Activated naive CD8-positive, alpha-beta T cell (primary cell): ENCODE measurements around the gene FNDC7.
"Not testable (repeated sequence)": the region's sequence is repeated elsewhere in the genome, so short reads cannot be mapped to it uniquely, and the experiment has no call there.

Experiments used
- H3K27ac Mint-ChIP-seq: one replicate; pipeline ENCODE4 v1.8.0; 2021; ENCODE audit warnings: mixed read lengths
- H3K27me3 Mint-ChIP-seq: one replicate; pipeline ENCODE4 v1.8.0; 2021; ENCODE audit warnings: mixed read lengths
- H3K36me3 Mint-ChIP-seq: one replicate; pipeline ENCODE4 v1.8.0; 2021; ENCODE audit warnings: mixed read lengths
- H3K4me1 Mint-ChIP-seq: one replicate; pipeline ENCODE4 v1.8.0; 2021; ENCODE audit warnings: low read depth, mixed read lengths
- H3K4me3 Mint-ChIP-seq: one replicate; pipeline ENCODE4 v1.8.0; 2021; ENCODE audit warnings: mild to moderate bottlenecking, mixed read lengths
- H3K9me3 Mint-ChIP-seq: one replicate; pipeline ENCODE4 v1.8.0; 2021; ENCODE audit warnings: low read depth, mixed read lengths

Gene FNDC7

DNA sequence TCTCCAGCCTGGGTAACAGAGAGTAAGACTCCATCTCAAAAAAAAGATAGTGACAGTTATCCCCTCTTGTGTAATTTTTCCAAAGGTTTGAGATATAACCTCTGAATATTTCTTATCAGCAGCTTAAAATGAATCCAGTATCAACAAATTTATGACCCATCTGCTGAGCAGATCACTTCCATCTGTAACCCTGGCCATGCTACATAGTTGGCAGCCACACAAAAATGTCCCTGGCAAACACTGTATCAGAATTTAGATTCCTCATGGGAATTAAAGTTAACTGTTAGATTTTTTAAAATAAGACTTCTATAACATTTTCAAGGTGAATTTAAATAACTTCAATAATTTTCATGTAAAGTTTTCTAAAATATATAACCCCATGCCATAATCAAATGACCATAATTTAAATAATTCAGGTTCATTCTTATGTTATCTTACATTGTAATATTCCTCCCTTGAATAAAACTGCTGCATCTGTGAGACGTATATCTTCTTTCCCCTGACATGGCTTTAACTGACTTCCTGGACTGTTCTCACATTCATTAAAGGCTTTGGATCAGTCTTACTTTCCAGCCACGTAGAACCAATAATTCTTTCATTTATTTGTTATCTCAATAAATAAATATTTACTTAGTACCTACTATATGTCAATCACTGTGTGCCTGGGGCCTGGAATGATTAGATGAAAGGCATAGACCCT is 25.9 kb upstream of the FNDC7 start:
- no peaks in the 10 kb centered on the region for H3K9me3 Mint-ChIP-seq
- peaks cover 16% of the 10 kb centered on the region for H3K4me1 Mint-ChIP-seq
- H3K27me3 Mint-ChIP-seq, result peaks cover 4% of the 10 kb centered on the region
- no peak overlapping the region for H3K27ac Mint-ChIP-seq
- no peaks in the 10 kb centered on the region for H3K36me3 Mint-ChIP-seq
- no peak overlapping the region for H3K4me3 Mint-ChIP-seq

GRCh38 chr1:108691128-108691941 is 21.4 kb upstream of the FNDC7 start:
- Mint-ChIP-seq H3K27me3 (no peaks in the 10 kb centered on the region), H3K27ac (peak overlapping the region; percentile 98), H3K4me1 (peaks cover 34% of the 10 kb centered on the region), H3K36me3 (peaks cover 5% of the 10 kb centered on the region), H3K9me3 (no peaks in the 10 kb centered on the region), H3K4me3 (peak overlapping the region; percentile 99)

GRCh38 chr1:108691942-108692723 is 20.6 kb upstream of the FNDC7 start, which contains the start of gene PRPF38B:
TSS of gene PRPF38B (plus strand) at chr1:108692310. CDS start at chr1:108692592, 282 bp downstream.
- Mint-ChIP-seq H3K4me1 (peaks cover 42% of the 10 kb centered on the region), H3K27me3 (no peaks in the 10 kb centered on the region), H3K4me3 (peak within 1 kb of the TSS; percentile 99), H3K27ac (peak within 1 kb of the TSS; percentile 98), H3K36me3 (peaks cover 8% of the 10 kb centered on the region), H3K9me3 (no peaks in the 10 kb centered on the region)

DNA sequence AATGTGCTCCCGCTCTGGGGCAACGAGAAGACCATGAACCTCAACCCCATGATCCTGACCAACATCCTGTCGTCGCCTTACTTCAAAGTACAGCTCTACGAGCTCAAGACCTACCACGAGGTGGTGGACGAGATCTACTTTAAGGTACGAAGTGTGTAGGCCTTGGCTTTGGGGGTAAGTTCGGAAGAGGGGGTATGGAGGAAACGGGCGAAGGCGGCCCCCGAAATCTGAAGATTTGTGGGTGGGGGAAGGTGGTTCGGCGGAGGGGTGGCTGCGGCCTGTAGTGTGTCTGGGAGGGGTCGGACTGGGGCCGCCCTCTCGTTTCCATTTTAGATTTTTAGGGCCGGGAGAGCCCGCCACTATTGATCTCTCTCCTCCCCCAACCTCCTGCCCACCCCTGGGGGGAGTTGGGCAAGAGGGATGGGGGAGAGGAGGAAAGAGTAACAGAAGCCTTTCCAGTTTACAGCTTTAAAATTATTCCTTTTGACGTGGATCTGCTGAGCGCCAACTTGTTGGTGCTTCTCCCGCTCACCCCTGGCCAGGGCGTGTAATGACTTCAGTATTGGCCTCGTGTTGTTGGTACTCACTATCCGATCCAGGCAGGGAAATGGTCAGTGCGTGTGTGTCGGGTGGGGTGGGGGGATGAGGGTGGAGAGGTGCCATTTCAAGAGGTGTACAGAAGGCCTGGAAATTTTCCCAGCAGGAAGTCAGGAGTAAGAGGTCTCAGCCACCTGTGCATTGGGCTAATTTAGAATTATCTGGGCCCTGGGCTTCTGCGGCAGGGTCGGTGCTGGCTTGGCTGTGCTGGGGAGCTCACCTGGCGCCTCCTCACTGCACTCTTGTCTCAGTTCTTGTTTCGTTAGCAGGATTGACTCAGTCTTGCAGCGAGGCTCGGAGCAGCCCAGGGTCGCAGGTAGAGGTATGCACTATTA is 19.7 kb upstream of the FNDC7 start:
- peaks cover 12% of the 10 kb centered on the region for H3K36me3 Mint-ChIP-seq

DNA sequence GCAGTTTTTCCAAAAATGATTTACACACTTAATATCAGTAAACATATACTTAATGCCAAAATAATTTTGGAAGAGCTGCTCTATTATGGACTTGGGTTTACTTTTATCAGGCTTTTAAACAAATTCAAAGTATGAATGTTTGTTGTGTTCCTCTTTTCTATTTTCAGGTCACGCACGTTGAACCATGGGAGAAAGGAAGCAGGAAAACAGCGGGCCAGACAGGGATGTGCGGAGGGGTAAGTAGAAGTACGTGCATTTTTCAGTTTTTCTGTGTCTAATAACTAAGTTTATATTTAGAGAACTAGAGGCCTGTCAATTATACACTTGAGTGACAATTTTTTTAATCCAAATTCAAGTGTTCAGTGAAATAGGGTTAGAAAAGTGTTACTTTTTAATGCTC is 17.2 kb upstream of the FNDC7 start:
- H3K36me3 Mint-ChIP-seq, result peaks cover 27% of the 10 kb centered on the region
- H3K4me1 Mint-ChIP-seq, result peaks cover 68% of the 10 kb centered on the region
- H3K27ac Mint-ChIP-seq, result peak overlapping the region; percentile 74
- H3K27me3 Mint-ChIP-seq, result no peaks in the 10 kb centered on the region
- H3K4me3 Mint-ChIP-seq, result peak overlapping the region; percentile 74
- H3K9me3 Mint-ChIP-seq, result no peaks in the 10 kb centered on the region

More for the DNA sequence above, 19.7 kb upstream of the FNDC7 start:
- Mint-ChIP-seq H3K27me3 (no peaks in the 10 kb centered on the region), H3K4me1 (peaks cover 50% of the 10 kb centered on the region), H3K9me3 (no peaks in the 10 kb centered on the region), H3K27ac (peak overlapping the region; percentile 98), H3K4me3 (peak overlapping the region; percentile 99)

DNA sequence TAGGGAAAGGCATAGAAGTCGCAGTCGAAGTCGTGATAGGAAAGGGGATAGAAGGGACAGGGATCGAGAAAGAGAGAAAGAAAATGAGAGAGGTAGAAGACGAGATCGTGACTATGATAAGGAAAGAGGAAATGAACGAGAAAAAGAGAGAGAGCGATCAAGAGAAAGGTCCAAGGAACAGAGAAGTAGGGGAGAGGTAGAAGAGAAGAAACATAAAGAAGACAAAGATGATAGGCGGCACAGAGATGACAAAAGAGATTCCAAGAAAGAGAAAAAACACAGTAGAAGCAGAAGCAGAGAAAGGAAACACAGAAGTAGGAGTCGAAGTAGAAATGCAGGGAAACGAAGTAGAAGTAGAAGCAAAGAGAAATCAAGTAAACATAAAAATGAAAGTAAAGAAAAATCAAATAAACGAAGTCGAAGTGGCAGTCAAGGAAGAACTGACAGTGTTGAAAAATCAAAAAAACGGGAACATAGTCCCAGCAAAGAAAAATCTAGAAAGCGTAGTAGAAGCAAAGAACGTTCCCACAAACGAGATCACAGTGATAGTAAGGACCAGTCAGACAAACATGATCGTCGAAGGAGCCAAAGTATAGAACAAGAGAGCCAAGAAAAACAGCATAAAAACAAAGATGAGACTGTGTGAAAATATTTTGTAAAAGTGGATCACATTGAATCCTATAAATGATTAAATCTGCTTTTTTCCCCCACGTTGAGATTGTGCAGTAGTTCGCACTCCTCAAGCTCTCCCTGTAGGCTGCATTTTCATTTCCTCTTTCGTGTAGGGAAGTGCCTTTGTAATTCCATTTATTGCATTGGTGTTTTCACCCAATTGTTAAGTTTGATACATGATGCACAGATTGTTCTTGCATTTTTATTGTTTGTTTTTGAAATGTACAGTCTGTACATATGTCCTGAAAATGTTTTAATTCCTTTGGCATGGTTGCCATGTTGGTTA is 13.1 kb upstream of the FNDC7 start:
- Mint-ChIP-seq H3K36me3 (peaks cover 22% of the 10 kb centered on the region), H3K9me3 (no peaks in the 10 kb centered on the region), H3K27ac (peak overlapping the region; percentile 84), H3K4me3 (peak overlapping the region; percentile 75), H3K4me1 (peaks cover 77% of the 10 kb centered on the region), H3K27me3 (no peaks in the 10 kb centered on the region)

GRCh38 chr1:108701176-108701849 is 11.4 kb upstream of the FNDC7 start:
- H3K4me3 Mint-ChIP-seq, result no peak overlapping the region
- no peaks in the 10 kb centered on the region for H3K9me3 Mint-ChIP-seq
- no peaks in the 10 kb centered on the region for H3K27me3 Mint-ChIP-seq
- peaks cover 66% of the 10 kb centered on the region for H3K4me1 Mint-ChIP-seq
- H3K27ac Mint-ChIP-seq, result peak overlapping the region; percentile 41
- peaks cover 22% of the 10 kb centered on the region for H3K36me3 Mint-ChIP-seq

- Mint-ChIP-seq H3K4me3 (peak overlapping the region; percentile 8), H3K36me3 (peaks cover 19% of the 10 kb centered on the region), H3K4me1 (peaks cover 58% of the 10 kb centered on the region), H3K27ac (peak overlapping the region; percentile 35)
- not testable (repeated sequence) for H3K27me3 Mint-ChIP-seq, H3K9me3 Mint-ChIP-seq
Observed at GRCh38 chr1:108702109-108702508, 10.6 kb upstream of the FNDC7 start.

DNA sequence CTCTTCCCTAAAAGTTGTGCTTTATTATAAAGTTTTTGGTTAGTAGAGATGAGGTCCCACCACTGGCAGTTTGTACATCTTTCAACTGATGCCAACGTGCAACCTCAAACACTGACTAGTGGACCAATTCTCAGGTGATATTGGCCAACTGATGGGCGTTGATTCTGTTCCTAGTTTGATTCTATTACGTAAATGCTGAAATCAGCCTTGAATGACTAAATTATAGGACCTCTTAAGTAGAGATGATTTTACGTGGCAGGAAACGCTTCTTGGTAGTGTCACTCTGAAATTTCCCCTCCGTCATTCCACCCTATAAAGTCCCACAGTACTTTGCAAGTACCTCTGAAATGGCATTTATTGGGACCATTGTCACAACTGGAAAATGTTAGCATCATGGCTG is 8.8 kb upstream of the FNDC7 start:
- Mint-ChIP-seq H3K4me1 (peaks cover 46% of the 10 kb centered on the region), H3K9me3 (no peaks in the 10 kb centered on the region), H3K36me3 (peaks cover 13% of the 10 kb centered on the region), H3K27ac (peak overlapping the region; percentile 81), H3K27me3 (no peaks in the 10 kb centered on the region), H3K4me3 (peak overlapping the region; percentile 59)

GRCh38 chr1:108704496-108704895 is 8.2 kb upstream of the FNDC7 start:
- Mint-ChIP-seq H3K4me3 (peak overlapping the region; percentile 59), H3K27ac (peak overlapping the region; percentile 81), H3K9me3 (no peaks in the 10 kb centered on the region), H3K36me3 (peaks cover 8% of the 10 kb centered on the region), H3K4me1 (peaks cover 43% of the 10 kb centered on the region), H3K27me3 (no peaks in the 10 kb centered on the region)

GRCh38 chr1:108706643-108707042 is 6.1 kb upstream of the FNDC7 start:
- H3K36me3 Mint-ChIP-seq, result no peaks in the 10 kb centered on the region
- H3K4me1 Mint-ChIP-seq, result peaks cover 33% of the 10 kb centered on the region
- no peaks in the 10 kb centered on the region for H3K27me3 Mint-ChIP-seq
- no peak overlapping the region for H3K27ac Mint-ChIP-seq
- H3K4me3 Mint-ChIP-seq, result no peak overlapping the region
- H3K9me3 Mint-ChIP-seq, result no peaks in the 10 kb centered on the region

DNA sequence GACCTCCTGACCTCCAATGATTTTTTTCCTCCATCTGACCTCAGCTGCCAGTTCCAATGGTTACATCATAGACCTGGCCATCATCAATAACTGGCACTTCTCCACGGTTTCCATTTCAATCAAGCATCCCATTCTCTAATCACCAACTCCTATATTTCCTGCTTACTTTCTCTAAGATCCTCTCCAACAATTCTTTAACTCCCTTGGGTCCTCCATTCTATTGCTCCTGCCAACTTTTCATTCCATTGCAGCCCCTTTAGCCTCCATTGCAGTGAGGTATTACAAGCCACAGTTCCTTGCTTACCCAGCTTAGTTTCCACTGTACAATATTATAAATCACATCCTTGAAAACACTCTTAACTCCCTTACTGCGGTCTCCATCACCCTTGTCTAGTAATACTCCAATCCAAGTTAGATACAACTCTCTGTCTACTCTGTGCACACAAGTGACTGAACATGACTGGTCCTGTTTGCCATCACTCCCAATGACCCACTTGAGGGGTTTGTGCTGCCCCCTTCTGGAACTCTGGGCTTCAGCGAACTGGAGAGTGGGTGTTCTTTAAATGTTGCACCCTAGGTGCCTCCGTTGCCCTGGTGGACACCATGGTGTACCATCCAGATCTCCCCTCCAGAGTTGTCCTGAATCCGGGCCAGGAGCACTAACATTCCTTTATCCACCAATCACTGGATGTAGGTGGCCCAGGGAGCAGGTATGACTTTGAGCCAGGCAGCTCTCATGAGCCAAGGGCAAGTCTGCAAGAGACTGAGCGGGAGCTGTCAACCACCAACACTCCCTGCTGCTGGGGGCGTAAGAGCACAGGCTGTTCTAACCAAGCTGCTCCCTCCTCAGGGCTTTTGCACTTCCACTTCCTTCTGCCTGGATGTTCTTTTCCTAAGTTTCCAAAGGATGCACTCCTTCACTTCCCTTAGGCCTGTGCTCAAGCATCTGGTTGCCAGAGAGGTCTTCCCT is 3.7 kb upstream of the FNDC7 start:
- Mint-ChIP-seq H3K36me3 (no peaks in the 10 kb centered on the region), H3K27ac (no peak overlapping the region), H3K4me1 (peaks cover 19% of the 10 kb centered on the region), H3K27me3 (no peaks in the 10 kb centered on the region), H3K9me3 (no peaks in the 10 kb centered on the region), H3K4me3 (no peak overlapping the region)
